NCI-H524 treated with DMSO at 0.1 percent for 48 hours (cell line): ENCODE results near the gene RBM3.
"Not testable (repeated sequence)": the region's sequence is repeated elsewhere in the genome, so short reads cannot be mapped to it uniquely, and the experiment has no call there.

Source experiments
- DNase-seq: peaks from one replicate; lab custom pipeline; 2025; lab: John Stamatoyannopoulos, UW

RBM3 gene

DNA sequence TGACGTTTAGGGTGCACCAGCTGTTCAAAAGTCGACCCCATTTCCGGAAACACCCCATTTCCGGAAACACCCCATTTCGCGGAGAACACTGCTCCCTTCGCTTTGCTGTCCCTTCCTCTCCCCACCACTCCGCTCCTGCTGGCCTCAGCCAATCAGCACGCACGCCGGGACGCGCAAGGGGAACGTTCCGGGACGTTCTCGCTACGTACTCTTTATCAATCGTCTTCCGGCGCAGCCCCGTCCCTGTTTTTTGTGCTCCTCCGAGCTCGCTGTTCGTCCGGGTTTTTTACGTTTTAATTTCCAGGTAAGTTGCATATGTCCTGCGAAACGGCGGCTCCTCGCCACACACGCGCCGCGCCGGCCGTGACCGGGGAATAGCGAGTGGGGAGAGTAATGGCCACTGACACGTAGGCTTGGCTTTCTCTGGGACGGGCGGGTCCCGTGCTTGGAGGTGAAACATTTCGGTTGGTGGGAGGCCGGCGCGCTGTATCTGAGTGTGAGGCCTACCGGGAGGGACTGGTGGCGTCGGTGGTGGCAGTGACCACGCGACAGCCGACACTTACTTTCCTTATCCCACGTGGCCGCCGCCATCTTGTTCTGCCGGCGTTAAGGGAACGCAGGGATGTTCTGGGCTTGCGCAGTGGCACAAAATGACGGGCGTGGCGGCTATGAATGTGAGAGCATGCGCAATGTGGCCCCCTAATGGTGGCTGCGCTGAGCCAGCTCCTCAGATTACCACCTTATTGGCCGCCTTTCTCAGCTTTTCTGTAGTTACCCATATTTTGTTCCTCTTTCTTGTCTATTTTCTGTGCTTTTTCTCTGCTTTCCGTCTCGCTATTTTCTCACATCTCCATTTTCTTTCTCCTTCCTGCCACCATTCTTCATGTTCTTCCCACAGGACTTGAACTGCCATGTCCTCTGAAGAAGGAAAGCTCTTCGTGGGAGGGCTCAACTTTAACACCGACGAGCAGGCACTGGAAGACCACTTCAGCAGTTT is at the start of gene RBM3:
TSS of gene RBM3 (plus strand) at position 215 of the 997 bp plus-strand sequence. CDS start at position 912, 697 bp downstream.
- peak; percentile 73 for DNase-seq

DNA sequence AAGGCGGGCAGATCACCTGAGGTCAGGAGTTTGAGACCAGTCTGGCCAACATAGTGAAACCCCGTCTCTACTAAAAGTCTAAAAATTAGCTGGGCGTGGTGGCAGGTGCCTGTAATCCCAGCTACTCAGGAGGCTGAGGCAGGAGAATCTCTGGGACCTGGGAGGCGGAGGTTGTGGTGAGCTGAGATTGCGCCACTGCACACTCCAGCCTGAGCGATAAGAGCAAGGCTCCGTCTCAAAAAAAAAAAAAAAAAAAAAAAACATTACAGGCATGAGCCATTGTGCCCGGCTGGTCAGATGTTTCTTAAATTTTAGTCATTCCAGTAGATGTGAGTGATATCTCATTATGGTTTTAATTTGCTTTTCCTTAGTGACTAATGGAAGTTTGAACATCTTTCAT is 48.4 kb upstream of the RBM3 start:
- DNase-seq = not testable (repeated sequence)

DNA sequence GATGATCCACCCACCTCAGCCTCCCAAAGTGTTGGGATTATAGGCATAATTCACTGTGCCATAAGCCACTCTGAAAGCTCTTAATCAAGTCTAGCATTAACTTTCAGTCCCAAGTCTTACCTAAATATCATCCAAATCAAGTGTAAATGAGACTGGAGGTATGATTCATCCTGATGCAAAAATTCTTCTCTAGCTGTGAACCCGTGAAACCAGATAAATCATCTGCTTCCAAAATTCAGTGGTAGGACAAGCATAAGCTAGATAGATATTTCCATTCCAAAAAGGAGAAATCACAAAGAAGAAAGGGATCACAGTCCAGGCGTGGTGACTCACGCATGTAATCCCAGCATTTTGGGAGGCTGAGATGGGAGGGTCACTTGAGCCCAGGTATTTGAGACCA is 43.5 kb upstream of the RBM3 start:
- DNase-seq = no peak

DNA sequence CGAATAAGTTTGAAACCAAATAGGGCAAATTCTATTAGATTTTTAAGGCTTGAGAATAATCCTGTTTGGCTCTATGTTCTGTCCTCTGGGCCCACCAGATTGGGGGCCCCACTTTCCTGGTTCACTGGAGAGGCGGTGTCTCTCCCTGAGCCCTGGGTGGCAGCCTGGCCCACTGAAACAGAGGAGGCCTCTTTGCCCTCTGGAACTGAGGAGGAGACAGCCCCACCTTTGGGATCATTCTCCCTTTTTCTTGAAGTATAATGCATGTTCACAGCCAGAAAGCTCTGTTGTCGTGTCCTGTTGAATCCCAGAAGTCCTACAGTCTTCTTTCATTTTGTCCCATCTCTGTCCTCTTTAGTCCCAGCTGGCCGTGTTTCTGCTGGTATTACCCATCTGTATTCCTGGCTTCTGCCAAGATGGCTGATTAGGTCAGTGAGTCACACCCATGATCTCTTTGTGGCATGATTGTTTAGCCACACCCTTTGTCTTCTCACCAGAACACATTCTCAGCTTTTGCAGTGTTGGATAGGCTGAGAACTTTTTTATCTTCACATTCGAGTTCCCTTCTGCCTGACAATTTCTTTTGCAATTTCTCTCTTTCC is 42.8 kb upstream of the RBM3 start:
- no peak for DNase-seq

DNA sequence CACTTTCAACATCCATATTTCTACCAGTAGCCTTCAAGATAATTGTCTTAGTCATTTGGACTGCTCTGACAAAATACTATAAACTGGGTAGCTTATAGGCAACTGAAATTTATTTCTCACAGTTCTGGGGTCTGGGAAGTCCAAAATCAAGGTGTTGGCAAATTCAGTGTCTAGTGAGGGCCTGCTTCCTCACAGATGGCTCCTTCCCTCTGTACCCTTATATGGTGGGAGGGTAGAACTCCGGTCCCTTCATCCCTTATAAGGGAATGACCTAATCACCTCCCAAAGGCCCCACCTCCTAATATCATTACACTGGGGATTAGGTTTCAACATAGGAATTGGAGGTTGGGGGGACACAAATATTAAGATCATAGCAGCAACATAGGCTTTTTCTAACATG is 42.1 kb upstream of the RBM3 start:
- DNase-seq = no peak

DNA sequence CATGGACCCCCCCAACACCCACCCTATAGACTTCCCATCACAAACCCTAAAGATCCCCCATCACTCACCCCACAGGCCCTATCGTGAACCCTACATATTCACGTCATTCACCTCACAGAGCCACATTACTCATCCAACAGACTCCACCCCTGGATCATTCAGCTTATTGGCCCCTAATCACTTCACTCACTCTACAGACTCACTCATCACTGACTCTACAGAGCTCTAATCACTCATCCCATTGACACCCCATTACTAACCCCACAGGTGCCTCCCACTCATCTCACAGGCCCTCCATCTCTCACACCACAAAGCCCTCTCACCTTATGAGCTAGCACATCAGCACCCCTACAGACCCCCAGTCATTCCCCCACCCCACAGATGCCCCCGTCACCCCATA is 41.1 kb upstream of the RBM3 start:
- DNase-seq = no peak

DNA sequence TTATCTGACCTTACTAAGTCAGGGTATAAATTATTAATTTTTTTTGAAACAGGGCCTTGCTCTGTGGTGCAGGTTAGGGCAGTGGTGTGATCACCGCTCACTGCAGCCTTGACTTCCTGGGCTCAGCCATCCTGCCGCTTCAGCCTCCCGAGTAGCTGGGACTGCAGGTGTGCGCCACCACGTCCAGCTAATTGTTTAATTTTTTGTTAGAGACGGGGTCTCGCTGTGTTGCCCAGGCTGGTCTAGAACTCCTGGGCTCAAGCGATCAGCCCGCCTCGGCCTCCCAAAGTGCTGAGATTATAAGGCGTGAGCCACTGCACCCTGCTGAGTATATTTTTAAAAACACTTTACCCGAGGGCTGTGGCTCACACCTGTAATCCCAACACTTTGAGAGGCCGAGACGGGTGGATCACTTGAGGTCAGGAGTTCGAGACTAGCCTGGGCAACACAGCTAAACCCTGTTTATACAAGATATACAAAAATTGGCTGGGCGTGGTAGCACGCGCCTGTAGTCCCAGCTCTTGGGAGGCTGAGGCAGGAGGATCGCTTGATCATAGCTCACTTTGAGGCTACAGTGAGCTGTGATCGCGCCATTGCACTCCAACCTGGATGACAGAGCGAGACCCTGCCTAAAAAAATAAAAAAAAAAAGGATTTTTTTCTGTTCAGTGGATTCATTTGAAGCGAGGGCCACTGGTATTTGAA is 35.5 kb upstream of the RBM3 start:
- no peak for DNase-seq

DNA sequence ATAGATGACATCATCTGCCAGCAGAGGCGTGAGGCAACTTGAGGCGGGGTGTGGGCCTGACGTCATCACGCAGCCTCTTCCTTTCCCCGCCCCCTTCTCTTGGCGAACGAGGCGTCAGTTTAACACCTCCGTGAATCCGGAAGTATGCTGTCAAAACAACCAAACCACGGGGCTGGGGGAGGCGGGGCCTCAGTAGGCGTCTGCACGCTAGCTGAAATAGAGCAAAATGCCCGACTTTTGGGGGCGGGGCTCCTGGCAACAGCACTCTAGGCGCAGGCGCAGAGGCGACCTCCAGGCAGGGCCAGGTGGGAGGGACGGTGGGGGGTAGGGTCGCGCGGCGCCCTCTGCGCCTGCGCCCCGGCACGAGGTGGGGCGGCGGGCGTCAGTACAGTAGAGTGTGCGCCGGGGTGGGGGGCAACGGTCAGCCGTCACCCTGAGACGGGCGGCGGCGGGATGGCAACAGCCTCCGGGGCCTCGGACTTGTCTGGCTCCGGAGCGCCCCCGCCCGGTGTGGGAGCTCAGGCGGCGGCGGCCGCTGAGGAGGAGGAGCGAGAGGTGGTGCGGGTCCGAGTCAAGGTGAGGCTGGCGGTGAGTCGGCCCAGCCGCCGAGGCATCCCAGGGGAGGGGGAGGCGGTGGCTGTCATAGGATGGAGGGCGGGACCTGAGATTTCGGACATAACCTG is 34.8 kb upstream of the RBM3 start, which contains the start of gene TBC1D25:
TSS of gene TBC1D25 (plus strand) at position 370 of the 683 bp plus-strand sequence. CDS start at position 454, 84 bp downstream.
- DNase-seq = peak; percentile 83

DNA sequence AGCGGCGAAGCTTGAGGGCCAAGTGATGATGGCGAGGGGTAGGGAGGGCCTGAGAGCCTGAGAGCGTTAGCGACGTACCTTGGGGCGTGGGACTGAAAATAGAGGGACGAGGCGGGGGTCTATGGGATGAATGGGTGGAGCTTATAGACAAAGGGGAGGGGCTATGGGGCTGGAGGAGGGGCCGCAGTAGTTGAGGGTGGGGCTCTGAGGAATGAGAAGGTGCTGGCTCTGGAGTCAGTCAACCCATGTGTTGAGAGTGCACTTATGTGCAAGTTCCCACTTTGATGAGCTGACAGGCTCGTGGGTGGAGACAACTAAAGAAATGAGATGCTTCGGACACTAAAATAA is 34.3 kb upstream of the RBM3 start:
- DNase-seq = no peak

DNA sequence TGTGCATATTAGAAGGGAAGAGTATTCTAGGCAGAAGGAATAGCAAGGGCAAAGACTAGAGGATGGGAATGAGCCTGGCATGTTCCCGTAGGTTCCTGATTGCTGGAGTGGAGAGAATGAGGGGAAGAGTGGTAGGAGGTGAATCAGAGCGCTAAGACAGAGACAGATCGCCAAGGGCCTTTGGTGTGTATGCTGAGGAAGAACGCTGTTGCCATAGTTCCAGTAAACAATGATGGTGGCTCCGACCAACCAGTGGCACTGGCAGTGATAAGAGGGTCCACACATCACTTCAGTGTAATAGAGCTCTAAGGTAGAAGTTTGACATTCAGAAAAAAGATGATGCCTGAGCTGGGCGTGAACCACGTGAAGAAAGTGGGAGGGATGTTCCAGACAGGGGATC is 33.8 kb upstream of the RBM3 start:
- no peak for DNase-seq

DNA sequence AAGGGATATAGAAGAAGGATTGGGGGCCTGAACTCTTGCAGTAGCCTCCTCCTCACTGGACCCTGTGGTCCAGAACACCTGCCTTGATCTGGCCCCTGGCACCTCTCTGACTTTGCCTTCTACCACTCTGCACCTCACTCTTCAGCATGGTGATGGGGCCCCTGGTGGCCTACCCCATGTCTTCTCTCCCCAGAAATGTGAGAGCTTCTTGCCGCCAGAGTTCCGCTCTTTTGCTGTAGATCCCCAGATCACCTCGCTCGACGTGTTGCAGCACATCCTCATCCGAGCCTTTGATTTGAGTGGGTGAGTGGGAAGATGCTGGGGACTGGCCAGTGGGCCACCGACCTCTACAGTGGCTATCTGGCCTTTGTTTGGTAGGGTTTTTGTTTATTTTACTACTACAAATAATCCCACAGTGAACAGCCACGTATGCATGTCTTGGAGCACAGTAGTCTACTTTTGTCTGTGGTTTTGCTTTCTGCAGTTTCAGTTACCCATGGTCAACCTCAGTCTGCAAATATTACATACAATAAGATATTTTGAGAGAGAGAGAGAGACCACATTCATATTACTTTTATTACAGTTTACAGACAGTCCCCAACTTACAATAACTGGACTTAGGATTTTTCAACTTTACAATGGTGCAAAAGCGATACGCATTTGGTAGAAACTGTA is 33.0 kb upstream of the RBM3 start:
- DNase-seq = no peak

DNA sequence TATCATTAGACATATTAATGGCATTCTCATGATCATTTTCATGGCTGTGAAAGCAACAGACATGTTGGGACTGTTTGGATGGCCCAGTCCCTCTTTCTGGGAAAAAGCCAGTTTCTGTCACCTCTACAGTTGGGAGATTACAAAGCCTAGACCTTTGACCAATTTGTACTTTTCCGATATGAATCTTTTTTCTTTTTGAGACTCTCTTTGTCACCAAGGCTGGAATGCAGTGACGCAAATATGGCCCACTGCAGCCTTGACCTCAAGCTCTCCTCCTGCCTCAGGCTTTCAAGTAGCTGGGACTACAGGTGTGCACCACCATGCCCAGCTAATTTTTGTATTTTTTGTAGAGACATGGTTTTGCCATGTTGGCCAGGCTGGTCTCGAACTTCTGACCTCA is 25.4 kb upstream of the RBM3 start:
- no peak for DNase-seq

DNA sequence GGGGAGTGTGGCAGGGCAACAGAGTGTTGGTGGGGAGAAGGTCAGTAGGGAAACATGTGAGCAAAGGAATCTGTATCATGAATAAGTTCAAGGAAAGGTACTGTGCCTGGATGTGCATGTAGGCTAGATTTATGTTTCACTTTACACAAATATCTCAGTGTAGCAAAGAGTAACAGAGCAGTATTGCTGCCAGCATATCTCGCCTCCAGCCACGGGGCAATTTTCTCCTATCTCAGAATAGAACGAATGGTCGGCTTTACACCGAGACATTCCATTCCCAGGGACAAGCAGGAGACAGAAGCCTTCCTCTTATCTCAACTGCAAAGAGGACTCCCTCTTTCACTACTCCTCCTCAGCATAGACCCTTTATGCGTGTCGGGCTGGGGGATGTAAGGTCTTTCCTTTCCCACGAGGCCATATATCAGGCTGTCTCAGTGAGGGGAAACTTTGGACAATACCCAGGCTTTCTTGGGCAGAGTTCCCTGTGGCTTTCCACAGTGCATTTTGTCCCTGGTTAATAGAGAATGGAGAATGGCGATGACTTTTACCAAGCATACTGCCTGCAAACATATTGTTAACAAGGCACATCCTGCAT is 18.5 kb upstream of the RBM3 start:
- not testable (repeated sequence) for DNase-seq

DNA sequence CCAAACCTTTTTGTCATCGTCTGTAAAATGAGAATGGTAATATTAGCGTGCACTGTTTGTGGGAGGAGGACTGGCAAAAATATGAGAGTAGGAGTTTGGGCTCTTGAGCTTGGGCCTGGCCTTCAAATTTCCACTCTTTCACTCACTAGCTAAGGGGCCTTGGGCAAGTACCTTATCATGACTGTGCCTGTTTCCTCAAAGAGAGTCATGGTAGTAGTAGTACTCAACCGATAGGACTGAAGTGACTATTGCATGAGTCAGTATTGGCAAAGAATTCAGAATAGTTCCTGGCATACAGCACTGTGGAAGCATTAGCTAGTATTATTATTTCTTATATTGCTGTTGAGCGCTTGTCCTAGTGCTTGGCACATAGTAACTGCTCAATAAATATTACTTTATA is 16.0 kb upstream of the RBM3 start:
- DNase-seq = no peak

DNA sequence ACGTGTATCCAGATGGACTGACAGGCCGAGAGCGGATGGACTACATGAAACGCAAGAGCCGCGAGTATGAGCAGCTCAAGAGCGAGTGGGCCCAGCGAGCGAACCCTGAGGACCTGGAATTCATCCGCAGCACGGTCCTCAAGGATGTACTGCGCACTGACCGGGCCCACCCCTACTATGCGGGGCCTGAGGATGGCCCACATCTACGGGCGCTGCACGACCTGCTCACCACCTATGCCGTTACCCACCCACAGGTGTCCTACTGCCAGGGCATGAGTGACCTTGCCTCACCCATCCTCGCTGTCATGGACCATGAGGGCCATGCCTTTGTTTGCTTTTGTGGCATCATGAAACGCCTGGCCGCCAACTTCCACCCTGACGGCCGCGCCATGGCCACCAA is 14.6 kb upstream of the RBM3 start:
- no peak for DNase-seq

DNA sequence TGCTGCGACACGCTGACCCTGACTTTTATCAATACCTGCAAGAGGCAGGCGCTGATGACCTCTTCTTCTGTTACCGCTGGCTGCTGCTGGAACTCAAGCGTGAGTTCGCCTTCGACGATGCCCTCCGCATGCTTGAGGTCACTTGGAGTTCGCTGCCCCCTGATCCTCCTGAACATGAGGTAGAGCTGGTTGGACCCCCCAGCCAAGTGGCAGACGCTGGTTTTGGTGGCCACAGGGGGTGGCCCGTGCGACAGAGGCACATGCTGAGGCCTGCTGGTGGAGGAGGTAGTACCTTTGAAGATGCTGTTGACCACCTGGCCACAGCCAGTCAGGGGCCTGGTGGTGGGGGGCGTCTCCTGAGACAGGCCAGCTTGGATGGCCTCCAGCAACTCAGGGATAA is 14.2 kb upstream of the RBM3 start:
- DNase-seq = no peak

DNA sequence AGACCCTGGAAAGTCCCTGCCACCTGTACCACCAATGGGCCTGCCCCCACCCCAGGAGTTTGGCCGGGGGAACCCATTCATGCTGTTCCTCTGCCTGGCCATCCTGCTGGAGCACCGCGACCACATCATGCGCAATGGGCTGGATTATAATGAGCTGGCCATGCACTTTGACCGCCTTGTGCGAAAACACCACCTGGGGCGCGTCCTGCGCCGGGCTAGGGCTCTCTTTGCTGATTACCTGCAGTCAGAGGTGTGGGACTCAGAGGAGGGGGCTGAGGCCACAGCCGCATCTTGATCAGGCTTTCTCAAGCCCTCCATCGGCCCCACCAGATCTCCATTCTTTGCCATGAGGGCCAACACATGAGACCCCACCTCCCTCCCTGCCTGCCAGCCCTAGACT is 13.6 kb upstream of the RBM3 start:
- DNase-seq = no peak

DNA sequence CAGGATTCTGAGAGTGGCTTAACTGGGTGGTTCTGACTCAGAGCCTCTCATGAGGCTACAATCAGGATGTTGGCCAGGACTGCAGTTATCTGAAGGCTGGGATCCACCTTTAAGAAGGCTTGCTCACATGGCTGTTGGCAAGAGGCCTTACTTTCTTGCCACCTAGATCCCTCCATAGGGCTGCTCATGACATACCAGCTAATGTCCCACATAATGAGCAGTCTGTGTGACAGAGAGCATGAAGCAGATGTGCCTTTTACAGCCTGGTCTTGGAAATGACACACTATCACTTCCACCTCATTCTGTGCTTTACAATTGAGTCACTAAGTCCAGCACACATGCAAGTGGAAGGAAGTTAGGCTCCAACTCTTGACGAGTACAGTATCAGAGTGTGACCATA is 4.3 kb upstream of the RBM3 start:
- no peak for DNase-seq

DNA sequence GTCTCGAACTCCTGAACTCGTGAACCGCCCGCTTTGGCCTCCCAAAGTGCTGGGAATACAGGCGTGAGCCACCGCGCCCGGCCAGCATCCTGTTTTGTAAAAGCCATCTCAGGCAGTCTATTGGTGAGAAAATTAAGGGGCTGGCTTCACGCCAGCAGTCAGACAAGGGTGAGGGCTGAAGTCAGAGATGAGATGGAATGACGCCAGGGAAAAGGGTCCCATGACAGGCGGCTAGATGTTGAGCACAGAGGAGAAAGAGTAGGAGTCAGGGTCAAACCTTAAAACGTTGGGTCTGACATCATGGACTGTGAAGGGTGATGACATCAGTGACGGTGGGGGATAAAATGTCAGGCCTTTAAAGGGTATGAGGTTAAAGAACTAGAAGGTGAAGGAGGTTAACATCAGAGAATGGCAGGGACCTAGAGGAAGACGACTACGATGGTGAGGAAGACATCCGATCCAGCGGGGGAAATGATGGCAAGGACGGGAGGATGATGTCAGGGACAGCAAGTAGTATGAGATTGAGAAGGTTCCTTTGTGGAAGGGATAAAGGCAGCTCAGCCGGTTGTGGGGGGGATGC is 504 bp upstream of the RBM3 start:
- no peak for DNase-seq

DNA sequence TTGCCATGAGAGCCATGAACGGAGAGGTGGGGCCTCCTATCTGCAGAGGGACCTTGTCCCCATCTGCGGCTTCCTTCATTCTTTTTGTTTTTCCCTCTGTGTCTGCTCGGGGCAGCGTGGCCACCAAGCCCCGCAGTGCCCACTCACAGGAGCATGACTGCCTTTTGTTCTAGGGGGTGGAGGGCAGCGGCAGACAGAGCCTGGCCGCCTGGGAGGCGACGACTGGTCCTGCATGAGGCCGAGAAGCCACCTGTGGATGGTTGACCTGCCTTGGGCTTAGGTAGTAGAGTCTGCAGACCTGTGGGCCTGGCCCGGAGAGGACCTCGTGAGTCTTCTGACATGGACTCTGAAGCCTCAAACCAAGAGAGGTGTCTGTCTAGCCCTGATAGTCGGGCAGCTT is 1.4 kb downstream of the RBM3 start:
- DNase-seq = no peak

DNA sequence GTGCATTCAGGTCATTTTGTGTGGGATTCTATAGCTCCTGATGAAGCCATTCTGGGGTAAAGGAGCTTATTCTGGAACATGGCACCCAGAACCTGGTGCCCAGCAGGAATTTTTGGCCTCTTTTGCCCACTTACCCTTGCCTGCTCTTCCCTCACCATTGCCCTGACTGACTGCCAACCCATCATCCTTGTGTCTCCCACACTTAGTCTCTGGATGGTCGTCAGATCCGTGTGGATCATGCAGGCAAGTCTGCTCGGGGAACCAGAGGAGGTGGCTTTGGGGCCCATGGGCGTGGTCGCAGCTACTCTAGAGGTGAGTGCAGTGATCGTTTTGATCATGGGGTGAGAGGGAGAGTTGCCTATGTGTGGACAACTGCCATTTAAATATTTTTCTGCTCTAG is 1.8 kb downstream of the RBM3 start:
- DNase-seq = no peak
